CD4-positive, alpha-beta T cell treated with Interleukin-17A for 4 hours (primary cell): ENCODE data around the gene NTRK1.

Source experiments
- DNase-seq: peaks from one replicate; pipeline ENCODE4 v3.0.0-alpha.2; 2020; ENCODE audit warnings: mixed read lengths

Gene NTRK1

DNA sequence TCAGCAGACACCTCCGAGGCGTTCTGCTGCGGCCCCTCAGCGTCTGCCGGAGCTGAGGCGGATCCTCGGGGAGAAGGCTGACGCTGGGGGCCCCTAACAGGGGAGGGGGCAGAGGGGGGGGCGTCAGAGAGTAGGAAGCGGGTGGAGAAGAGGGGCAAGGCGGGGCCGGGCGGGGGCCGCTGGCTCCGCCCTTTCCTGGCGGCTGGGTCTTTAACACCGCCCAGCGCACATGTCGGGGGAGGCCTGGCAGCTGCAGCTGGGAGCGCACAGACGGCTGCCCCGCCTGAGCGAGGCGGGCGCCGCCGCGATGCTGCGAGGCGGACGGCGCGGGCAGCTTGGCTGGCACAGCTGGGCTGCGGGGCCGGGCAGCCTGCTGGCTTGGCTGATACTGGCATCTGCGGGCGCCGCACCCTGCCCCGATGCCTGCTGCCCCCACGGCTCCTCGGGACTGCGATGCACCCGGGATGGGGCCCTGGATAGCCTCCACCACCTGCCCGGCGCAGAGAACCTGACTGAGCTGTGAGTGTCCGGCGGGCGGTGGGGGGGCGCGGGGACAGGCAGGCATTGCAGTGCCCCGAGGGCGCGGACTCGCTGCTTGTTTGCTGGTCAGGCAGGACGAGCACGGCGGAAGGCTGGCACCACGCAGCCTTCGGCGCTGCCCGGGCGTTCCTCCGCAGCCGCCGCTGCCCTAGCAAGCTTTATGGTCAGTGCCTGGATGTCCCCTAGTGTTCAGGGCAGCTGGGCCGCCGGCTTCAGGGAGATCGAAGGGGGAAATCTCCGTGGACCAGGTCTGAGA, at the start of gene NTRK1:
TSS of gene NTRK1 (plus strand) at position 238 of the 796 bp plus-strand sequence. CDS start at position 308, 70 bp downstream.
- DNase-seq: peak; percentile 70

DNA sequence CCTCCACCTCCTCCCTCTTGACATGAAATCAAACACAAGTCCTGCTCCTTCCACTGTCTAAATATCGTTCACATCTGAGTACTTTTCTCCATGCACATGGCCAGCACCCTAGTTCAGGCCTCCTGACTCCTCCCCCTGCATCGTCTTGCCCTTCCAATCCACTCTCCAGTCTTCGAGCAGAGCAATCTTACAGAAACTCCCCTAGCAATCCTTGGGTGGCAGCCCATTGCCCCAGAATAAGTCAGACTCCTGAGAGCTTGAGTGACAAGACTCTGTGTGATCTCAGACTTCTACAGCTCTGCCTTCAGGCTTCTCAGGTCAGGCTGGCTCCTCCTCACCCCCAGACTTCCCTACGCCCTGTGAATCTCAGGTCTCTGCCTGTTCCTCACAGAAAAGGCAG, 49.5 kb upstream of the NTRK1 start:
- no peak for DNase-seq

DNA sequence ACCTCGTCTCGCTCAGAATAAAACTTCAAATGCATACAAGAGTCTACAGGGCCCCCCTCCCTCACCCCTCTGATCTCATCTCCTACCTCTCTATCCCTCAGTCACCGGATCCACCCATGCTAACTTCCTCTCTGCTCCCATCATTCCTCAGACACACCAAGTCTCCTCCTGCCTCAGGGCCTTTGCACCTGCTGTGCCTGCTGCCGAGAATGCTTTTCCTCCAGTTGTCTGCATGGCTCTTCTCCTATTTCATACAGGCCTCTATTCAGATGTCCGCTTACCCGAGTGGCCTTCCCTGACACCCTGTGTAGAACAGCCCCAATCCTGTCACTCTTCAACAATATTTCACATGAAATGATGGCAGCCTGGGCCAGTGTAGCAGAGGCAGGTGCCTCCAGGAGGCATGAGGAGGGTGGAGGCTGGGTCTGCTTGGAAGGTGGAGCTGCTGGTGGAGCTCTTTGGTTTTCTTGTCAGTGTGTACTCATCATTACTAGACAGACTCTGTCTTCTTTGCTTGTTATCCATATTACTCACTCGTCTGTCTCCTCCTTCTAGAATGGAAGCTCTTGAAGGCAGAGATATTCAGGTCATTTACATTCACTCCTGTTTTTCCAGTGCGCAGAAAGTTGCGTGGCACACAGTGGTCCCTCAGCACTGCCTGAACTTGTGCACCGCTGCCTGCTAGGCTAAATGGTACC, 48.2 kb upstream of the NTRK1 start:
- no peak for DNase-seq

DNA sequence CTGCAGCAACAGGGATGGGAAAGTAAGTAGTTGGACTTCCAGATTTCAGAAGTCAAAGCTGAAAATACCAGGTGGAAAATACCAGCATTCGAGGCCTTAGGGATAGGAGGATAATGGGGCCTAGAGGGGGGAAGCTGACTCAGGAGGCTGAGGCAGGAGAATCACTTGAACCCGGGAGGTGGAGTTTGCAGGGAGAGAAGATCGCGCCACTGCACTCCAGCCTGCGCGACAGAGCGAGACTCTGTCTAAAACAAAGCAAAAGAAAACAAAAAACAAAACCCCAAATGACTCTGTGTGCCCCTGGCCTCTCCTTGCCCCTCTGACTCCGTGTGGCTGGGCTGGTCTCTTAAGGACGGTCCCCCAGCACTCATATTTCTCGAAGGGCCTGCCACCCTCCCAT, 47.4 kb upstream of the NTRK1 start:
- no peak for DNase-seq

DNA sequence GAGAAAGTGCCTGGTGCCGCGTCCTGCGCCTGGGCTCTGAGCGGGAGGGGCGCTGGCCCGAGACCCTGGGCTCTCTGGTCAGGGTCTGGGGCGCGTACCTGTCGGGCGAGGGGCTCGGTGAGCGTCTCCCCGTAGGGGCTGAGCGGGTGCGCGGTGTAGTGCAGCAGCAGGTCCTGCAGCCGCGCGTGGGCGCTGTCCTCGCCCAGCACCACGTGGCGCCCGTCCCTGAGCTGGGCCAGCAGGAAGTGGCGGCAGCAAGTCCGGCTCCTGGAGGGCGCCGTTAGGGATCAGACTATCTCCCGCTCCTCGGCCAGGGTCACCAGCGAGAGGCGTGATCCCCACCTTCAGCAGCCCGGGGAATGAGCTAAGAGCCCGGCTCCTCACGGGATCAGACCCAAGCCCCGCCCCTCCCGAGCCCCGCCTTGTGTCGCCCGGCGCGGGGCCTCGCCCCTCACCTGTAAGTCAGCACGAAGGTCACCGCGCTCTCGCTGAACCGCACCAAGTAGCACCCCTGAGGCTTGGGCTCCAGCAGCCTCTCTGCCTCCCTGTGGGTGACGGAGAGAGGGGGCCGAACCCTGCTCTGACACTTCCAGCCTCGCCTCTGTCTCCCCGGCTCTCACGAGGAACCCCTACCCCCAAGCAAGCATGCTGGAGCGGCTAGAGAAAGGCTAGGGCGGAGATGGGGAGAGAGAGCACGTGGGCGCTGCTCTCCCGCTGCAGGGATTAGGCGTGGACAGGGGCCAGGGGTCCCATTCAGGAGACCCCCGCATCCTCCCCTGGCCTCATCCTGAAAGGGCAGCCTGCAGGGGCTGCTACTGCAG, 46.7 kb upstream of the NTRK1 start:
- DNase-seq: peak; percentile 85

GRCh38 chr1:156814571-156815260, 45.9 kb upstream of the NTRK1 start:
- peak; percentile 63 for DNase-seq

DNA sequence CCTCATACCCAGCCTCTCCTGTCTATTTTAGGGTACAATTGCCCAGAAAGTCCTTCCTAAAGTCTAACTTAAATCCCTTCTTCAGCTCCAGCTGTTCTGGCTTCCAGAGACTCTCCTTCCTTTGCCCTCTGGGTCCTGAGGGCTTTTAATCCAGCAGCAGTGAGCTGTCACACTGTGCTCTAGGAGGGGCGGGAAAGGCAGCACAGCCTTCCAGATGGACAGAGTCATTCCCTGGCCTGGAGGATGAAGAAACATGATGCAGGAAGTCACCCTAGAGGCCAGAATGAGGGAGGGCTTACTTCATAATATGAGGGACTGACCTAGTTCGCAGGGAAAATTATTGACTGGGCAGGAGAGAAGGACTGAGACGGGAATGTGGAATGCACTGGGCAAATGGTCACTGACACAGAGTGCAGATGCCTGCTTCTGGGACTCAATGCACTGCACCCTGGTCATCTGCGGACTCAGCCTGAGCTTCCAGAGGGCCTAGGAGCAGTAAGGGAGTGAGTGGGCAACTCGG, 45.3 kb upstream of the NTRK1 start:
- DNase-seq: no peak

- no peak for DNase-seq
Measured at GRCh38 chr1:156815961-156816422, 44.7 kb upstream of the NTRK1 start.

DNA sequence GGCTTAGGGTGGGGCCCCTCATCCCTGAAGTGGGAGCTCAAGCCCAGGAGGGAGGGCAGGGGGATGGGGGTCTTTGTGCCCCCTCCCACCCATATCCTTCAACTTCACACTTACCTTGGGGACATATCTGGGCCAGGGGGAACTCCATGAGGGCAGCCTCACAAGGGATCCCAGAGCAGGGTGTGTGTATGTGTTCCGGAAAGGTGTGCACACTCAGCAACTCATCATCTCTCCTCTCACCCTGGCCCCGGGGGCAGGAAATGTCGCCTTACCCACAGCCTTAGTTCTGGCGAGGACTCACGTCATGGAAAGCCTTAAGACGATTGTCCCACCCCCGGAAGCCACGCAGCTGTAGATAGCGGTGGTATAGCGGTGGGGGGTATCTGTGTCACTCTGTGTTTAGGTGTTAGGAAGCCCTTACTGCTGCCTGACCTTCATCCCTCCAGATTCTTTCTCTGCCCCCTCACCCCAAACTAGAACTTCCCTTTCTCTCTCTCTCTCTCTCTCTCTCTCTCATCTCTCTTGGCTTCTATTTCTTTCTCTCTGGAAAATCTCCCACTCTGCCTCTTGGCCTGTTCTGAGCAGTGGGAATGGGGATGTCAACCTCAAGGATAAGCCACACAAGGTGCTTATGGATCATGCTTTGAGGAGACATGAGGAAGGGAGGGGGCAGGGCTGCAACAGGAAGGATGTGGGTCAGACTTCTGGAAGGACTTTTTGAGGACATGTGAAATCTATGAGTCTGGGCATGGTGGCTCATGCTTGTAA, 43.9 kb upstream of the NTRK1 start, which contains the start of gene SH2D2A:
TSS of gene SH2D2A (minus strand) at position 288 of the 768 bp plus-strand sequence. CDS start at position 148, 140 bp downstream.
- peak; percentile 93 for DNase-seq

DNA sequence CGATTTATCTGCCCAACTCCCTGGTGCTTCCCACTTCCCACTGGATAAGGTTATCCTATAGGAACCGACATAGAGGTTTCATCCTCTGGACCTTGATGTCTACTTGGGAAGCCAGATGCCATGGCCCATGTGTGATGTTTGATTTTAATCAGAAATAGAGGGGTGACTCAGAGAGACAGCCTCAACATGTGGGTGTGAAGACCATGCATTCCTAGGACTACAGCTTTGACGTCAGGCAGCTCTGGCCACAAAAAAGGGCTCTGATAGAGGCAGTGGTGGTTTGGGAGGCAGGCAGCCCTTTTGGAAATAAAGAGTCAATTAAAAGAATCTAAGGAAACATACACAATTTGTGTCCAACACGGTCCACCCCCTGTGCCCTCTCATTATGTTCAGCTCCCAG, 38.9 kb upstream of the NTRK1 start:
- DNase-seq: no peak

- DNase-seq: no peak
Measured at GRCh38 chr1:156822680-156823079, 38.0 kb upstream of the NTRK1 start.

DNA sequence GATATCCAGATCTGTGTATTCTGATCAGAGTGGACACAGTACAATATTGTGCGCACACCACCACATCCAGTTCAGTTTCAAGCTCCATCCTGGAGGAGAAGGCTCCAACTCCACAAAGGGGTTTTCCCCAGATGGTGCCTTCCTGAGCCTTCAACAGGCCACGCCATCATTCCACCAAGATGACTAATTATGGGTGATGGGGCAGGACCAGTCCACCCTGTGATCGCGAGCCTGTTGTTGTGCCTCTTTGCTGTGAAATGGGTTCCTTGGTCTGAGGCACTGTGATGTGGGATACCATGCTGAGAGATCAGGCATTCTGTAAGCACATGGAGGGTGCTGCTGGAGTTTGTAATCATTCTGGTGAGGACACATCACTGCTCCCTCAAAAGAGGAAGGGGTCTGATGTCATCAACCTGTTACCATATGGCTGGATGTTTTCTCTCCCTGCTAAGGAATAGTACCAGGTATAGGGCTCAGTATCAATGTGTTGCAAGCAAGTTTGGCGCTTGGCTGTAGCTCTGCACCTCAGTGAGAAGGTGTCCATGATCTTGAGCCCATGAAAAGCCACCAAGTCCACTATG, 37.4 kb upstream of the NTRK1 start:
- no peak for DNase-seq

- no peak for DNase-seq
Measured at GRCh38 chr1:156826630-156827029, 34.0 kb upstream of the NTRK1 start.

DNA sequence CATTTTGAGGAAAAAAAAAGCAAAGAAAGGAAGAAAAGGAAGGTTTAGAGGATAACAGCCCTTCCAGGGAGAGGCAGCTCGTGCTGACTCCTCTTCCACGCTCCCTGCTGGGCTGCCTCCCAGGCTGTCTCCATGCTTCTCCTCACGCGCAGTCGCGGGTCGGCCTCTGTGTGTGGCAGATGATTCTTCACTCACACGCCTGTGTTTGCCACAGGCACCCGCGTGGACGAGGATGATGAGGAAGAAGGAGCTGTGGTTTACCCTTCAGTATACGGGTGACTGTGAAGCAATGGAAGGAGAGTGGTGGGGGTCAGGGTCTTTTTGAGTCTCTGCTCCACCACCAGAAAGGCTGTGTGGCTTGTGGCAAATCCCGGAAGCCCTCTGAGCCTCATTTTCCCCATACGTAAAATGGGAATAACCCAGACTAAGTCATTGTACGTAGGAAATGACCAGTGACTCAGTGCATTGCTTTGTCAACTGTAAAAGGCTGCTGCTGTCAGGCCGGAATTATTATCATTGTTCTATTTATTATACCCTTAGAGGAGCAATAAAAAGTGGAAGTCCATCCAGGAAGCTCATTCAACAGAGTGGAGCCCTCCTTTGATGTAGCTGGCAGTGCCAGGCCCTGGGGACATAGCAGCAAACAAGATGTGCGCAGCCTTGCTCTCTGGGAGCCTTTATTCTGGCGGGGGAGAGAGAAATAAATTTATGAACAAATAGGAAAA, 32.1 kb upstream of the NTRK1 start:
- no peak for DNase-seq

GRCh38 chr1:156832434-156832833, 28.2 kb upstream of the NTRK1 start:
- no peak for DNase-seq

DNA sequence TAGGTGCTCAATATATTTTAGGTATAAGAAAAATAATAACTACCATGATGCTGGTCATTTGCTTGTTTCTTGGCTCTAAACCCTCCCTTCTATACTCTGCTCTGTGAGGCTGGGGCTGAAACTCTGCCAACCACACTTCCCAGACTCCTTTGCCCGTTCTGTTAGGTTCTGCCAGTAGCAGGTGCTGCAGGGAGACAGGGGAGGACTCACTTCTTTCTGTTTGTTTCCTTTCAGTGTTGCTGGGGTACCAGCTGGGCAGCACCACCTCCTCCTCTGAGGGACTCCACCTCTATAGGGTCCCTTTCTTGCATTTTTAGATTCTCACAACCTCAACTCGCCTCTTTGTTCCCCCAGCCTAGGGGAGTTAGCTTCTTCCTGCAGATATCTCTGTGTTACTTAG, 27.1 kb upstream of the NTRK1 start:
- no peak for DNase-seq

GRCh38 chr1:156834322-156834721, 26.3 kb upstream of the NTRK1 start:
- DNase-seq: no peak

DNA sequence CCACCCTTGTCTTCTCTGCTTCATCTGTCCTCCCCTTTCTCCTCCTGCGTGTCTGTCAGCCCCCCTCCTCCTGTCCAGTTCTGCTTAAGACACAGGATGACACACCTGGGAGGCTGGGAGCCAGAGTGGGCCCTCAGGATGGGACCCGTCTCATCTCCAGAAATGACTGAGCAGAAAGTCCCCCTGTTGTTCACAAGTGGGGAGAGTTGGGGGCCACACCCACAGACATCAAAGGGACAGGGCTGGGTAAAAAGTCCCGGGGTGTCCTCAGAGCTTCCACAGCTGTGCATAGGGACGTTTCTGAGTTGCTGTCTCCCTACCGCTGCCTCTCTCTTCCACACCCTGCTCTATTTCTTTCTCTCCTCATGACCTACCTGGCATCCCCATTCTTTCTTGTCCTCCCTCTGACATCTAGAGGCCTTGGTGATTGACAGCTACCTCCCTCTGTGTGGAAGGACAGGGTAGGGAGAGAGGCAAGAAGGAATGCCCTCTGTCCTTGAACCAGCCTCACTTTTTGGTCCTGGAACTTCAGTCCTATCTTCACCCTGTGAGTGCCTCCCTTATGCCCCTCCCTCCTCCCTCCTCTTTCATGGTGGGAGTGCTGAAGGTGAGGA, 24.5 kb upstream of the NTRK1 start:
- DNase-seq: peak; percentile 30

DNA sequence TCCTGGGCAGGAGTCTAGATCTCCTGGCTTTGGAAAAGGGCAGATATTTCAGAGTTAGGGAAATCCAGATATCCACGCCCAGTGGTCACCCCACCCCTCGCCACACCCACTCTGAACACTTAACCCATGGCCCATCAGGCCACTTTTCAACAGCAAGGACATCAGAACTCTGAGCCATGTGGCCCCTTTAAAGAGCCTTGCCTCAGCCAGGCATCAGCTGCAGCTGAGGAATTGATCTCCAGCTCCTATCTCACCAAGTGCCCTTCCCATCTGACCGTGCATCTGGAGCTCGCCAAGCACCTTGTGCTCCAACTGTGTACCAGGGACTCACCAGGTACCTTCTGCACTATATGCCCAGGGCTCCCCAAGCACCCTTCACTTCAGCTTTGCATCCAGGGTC, 23.8 kb upstream of the NTRK1 start:
- no peak for DNase-seq

DNA sequence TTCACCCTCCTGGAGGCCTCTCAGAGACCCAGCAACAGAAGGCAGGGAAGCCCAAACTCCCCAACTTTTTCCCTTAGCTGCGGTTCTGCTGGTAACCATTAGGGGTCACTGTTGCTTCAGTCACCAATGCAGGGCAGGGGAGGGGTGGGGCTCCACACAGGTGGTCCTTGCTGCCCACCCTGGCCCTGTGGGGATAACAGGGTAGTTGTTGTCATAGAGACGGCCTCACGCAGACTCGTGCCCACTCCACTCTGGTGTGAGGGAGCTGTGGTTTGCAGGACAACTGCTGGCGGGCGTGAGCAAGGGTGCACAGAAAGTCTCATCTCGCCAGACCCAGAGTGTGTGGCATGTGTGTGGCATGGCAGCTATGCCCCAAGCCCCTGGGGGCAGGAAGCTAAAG, 21.7 kb upstream of the NTRK1 start:
- peak; percentile 51 for DNase-seq
